ENCODE measurements around the gene WNT10A.

WNT10A gene

GRCh38 chr2:218893349-218894150, 12.9 kb downstream of the WNT10A start:
- POLR2A ChIA-PET: interaction anchor here (1.1 kb wide), 1 partner anchor 14 kb away, joined by 3 read pairs; no protein-coding TSS in a partner anchor
- TF ChIP-seq, protein P1, sequence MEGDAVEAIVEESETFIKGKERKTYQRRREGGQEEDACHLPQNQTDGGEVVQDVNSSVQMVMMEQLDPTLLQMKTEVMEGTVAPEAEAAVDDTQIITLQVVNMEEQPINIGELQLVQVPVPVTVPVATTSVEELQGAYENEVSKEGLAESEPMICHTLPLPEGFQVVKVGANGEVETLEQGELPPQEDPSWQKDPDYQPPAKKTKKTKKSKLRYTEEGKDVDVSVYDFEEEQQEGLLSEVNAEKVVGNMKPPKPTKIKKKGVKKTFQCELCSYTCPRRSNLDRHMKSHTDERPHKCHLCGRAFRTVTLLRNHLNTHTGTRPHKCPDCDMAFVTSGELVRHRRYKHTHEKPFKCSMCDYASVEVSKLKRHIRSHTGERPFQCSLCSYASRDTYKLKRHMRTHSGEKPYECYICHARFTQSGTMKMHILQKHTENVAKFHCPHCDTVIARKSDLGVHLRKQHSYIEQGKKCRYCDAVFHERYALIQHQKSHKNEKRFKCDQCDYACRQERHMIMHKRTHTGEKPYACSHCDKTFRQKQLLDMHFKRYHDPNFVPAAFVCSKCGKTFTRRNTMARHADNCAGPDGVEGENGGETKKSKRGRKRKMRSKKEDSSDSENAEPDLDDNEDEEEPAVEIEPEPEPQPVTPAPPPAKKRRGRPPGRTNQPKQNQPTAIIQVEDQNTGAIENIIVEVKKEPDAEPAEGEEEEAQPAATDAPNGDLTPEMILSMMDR (IDR thresholded peaks at IDR 0.05; ENCODE audit: control extremely low read depth, extremely low read depth, low read depth, missing control alignments): no peak
- CTCF ChIA-PET: interaction anchor here (0.7 to 17.6 kb wide), 8 partner anchors 11 to 402 kb away, joined by 3 to 916 read pairs (median 3); partner anchors contain the start of gene WNT10A
- DNase-seq (ENCODE audit: extremely low spot score): no peak

- no peak for DNase-seq (ENCODE audit: extremely low spot score)
- ChIA-PET POLR2A (no interaction called here), CTCF (interaction anchor here (1.0 to 17.6 kb wide), 4 partner anchors 11 to 401 kb away, joined by 3 to 916 read pairs (median 4); partner anchors contain the start of gene WNT10A)
- TF ChIP-seq, protein P1 (IDR thresholded peaks at IDR 0.05; ENCODE audit: control extremely low read depth, extremely low read depth, low read depth, missing control alignments): no peak
These were observed 13.7 kb downstream of the WNT10A start for GRCh38 chr2:218894151-218894879.

DNA sequence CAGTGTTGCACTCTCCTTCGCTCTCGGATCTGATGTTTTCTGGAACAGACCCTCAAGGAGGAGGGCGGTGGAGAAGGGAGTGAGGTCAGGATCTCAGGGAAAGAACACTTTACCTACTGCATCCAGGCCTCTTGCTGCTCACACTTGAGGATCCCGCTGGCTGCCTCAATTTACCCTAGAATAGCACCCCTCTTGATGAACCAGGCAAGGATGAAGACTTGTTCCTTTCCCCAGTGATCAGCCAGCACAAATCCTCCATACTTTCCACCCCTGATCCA, 14.2 kb downstream of the WNT10A start:
- POLR2A ChIA-PET: no interaction called here

GRCh38 chr2:218895326-218895725, 14.7 kb downstream of the WNT10A start:
- TF ChIP-seq, protein P1 (IDR thresholded peaks at IDR 0.05; ENCODE audit: control extremely low read depth, extremely low read depth, low read depth, missing control alignments): no peak
- ChIA-PET POLR2A (interaction anchor here (3.1 kb wide), 2 partner anchors 11 to 15 kb away, joined by 8 to 16 read pairs; partner anchors contain the start of gene WNT10A), CTCF (interaction anchor here (0.8 to 17.6 kb wide), 3 partner anchors 17 to 85 kb away, joined by 3 to 916 read pairs (median 3); partner anchors contain the start of gene WNT10A)
- DNase-seq (ENCODE audit: extremely low spot score): no peak

More for the DNA sequence above, 14.2 kb downstream of the WNT10A start:
- CTCF ChIA-PET: interaction anchor here (1.2 to 17.6 kb wide), 3 partner anchors 10 to 47 kb away, joined by 3 to 916 read pairs (median 4); partner anchors contain the start of gene WNT10A
- TF ChIP-seq, protein P1 (IDR thresholded peaks at IDR 0.05; ENCODE audit: control extremely low read depth, extremely low read depth, low read depth, missing control alignments): no peak
- no peak for DNase-seq (ENCODE audit: extremely low spot score)

- TF ChIP-seq, protein P1 (IDR thresholded peaks at IDR 0.05; ENCODE audit: control extremely low read depth, extremely low read depth, low read depth, missing control alignments): no peak
- POLR2A ChIA-PET: interaction anchor here (0.6 to 3.1 kb wide), 6 partner anchors 10 to 500 kb away, joined by 3 to 16 read pairs (median 8); partner anchors contain the start of gene WNT10A
- no peak for DNase-seq (ENCODE audit: extremely low spot score)
- CTCF ChIA-PET: interaction anchor here (0.6 to 17.6 kb wide), 8 partner anchors 17 to 581 kb away, joined by 3 to 916 read pairs (median 10); partner anchors contain the start of gene WNT10A
These were observed 15.3 kb downstream of the WNT10A start for GRCh38 chr2:218895759-218896500.

Data from GM10248 (cell line).